Epithelial cell of esophagus (primary cell): ENCODE measurements around the gene SLIT3.

Experiments used
- DNase-seq: peaks from one replicate; pipeline ENCODE4 v3.0.0; 2010; ENCODE audit warnings: low read depth
- H3K4me3 ChIP-seq: 2 replicates; pipeline ENCODE4 v1.5.1; 2011; ENCODE audit warnings: mild to moderate bottlenecking, low read length, control low read depth
- TF ChIP-seq, protein P1 (sequence below): IDR thresholded peaks from 2 replicates; pipeline ENCODE4 v1.5.1; 2011; ENCODE audit warnings: low read depth, mild to moderate bottlenecking, low read length, control low read depth, inconsistent platforms; ENCODE audit not compliant: insufficient read depth; ENCODE audit errors: missing control alignments

Gene SLIT3

DNA sequence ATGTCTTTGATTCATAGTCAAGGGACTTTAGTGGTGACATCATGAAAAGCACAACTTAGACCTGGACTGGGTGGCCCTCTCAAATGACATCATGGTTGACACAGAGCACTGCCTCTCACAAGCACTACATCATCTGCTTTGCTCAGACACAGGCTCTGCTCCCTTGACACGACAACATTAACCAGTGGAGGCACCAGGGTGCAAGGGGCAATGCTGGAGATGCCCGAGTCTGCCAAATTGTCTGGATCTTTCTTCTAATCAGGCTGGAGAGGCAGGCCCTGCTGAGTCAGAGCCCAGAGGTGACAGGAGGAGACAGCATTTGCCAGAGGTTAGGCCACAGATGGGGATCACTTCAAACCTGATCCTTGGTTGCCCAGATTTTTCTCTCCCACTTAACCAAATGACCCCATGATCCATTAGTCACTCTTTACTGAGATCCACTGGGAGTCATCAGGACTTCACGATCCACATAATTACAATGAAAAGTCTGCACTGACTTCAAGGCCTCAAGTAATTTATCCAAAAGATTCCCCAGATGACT is 174.4 kb downstream of the SLIT3 start:
- no peak for DNase-seq
- no peak overlapping the region for H3K4me3 ChIP-seq
- TF ChIP-seq, protein P1, sequence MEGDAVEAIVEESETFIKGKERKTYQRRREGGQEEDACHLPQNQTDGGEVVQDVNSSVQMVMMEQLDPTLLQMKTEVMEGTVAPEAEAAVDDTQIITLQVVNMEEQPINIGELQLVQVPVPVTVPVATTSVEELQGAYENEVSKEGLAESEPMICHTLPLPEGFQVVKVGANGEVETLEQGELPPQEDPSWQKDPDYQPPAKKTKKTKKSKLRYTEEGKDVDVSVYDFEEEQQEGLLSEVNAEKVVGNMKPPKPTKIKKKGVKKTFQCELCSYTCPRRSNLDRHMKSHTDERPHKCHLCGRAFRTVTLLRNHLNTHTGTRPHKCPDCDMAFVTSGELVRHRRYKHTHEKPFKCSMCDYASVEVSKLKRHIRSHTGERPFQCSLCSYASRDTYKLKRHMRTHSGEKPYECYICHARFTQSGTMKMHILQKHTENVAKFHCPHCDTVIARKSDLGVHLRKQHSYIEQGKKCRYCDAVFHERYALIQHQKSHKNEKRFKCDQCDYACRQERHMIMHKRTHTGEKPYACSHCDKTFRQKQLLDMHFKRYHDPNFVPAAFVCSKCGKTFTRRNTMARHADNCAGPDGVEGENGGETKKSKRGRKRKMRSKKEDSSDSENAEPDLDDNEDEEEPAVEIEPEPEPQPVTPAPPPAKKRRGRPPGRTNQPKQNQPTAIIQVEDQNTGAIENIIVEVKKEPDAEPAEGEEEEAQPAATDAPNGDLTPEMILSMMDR: no peak

DNA sequence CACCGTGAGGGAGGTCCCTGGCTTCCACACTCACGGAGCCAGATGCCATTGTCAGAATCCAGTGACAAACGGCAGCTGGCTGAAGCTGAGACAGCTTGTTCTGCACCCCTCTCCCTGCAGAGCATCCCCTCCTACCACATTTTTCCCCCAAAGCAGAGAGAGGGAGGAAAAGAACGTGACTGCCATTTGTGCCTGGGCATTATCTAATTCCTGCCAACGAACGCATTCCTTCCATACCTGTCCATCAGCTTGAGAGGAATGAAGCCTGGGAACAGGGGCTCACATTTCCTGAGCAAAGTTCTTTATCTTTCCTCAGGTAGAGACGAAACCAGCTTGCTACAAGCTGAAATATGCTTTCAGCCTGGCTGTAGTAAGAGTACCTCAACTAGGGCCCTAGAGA is 175.4 kb downstream of the SLIT3 start:
- H3K4me3 ChIP-seq: no peak overlapping the region
- TF ChIP-seq, protein P1: no peak
- no peak for DNase-seq

DNA sequence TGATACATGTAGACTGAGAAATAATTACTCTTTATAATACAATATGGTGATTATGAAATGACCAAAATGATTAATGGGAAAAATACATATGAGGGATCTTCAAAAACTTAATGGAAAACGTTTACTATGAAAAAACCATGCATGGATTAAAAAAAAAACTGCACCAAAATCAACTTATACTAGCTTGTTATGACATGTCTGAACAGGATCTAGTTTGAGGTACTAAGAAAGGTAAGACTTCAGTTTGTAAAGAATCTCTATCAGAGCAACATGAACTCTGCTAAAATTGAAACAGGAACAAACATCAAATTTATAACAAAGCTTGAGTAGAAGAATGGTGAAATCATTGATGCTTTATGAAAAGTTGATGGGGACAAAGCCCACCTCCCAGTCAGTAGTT is 178.0 kb downstream of the SLIT3 start:
- TF ChIP-seq, protein P1: no peak
- peak; percentile 54 for DNase-seq
- H3K4me3 ChIP-seq: no peak overlapping the region

DNA sequence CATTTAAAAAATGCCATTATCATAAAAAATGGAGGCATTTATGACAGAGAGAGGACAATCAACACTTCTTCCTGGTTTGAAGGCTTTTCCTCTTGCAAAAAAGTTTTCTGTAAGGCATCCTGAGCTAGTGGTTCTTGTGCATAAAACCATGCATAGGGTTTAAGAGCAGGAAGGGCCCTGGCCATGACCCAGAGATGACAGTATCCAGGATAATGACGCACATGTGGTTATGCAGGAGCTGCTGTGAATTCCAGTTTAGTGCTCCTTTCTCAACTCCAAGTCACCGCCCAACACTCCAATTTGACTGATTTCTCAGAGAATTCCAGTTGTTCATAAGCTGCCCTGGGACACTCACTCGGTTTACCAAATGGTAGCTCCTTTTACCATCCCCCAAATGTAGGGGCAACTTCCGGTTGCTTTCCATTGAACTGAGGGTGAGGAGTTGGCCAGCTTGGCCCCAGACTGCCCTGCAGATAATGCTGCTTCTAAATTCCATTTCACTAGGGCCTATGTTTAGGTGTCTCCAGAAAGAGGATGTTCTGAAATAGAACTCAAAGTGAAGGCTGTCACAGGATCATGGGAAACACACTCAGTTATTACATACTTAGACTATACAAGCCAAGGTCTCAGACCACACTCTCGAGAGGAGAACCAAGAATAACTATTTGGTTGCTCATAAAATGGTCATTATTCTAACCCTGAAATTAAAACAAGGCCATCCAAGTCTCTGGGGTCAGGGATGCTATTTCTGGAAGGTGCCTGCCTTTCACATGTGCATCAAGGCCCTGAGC is 179.1 kb downstream of the SLIT3 start:
- TF ChIP-seq, protein P1: no peak
- DNase-seq: no peak
- H3K4me3 ChIP-seq: no peak overlapping the region

DNA sequence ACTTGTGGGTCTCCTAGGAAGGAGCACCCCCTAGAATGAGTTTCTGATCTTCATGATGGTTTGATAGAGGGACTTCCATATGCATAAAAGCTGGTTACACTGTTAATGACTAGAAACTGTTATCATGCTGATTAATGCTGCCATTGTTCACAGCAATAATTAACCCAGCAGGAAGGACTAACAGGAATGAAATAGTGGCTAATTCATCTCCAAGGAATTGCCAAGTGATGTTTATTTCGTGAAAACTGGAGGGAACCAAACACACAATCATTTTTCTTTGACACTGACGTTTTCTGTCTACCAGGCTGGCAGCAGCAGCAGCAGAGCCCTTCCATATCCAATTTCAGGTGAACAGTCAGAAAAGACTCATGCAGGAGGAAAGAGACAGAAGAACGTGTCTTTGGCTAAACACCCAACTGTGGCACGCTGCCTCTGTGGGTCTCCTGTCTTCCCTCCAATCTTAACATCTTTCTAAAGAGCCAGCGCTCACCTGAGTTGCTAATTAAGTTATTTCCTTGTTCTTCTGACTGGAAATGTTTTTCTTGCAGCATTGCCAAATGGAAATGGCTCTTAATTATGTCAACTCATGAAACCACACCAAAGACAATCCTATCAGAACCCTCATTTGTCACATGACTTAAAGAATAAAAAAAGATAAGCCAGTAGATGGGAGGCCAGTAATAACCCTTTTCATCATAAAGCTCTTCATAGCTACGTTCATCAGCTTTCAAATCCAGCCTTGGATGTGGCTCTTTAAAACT is 181.5 kb downstream of the SLIT3 start:
- no peak for DNase-seq
- TF ChIP-seq, protein P1: no peak
- no peak overlapping the region for H3K4me3 ChIP-seq

DNA sequence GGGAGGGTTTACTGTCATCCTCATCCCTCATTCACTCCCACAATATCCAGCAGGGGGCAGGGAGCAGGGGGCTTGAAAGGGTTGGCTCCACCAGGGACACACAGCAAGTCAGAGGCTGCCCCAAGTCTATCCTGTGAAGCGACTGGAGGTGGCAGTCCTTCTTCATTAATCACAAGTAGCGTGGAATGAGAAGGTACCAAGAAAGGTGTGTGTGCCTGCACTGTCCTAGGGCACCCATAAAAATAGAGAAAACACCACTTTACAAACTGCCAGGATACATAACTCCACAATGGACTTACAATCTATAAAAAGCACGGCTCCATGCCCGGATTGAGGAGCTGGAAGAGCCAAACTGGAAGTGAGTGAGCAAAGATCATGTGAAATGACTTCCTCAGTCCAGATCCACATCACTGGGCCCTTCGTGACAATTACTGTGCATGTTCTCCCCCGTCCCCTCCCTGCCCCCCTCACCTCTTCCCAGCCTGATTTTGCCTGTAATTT is 183.9 kb downstream of the SLIT3 start:
- DNase-seq: no peak

More for the DNA sequence above, 183.9 kb downstream of the SLIT3 start:
- no peak overlapping the region for H3K4me3 ChIP-seq
- TF ChIP-seq, protein P1: no peak
